GM12875 (cell line): ENCODE data around the gene CAPZB.

Source experiments
- H3K4me3 ChIP-seq: one replicate; pipeline ENCODE4 v1.5.1; 2011; ENCODE audit warnings: low read depth, low read length, control low read depth
- CTCF ChIP-seq: IDR thresholded peaks from 2 replicates; pipeline ENCODE4 v1.5.1; 2011; ENCODE audit warnings: low read depth, mild to moderate bottlenecking, control low read depth, inconsistent platforms, low read length, moderate library complexity, borderline replicate concordance; ENCODE audit not compliant: insufficient read depth

Gene CAPZB

GRCh38 chr1:19433719-19433998 lies 51.7 kb downstream of the CAPZB start:
- no peak overlapping the region for H3K4me3 ChIP-seq
- no peak for TF ChIP-seq CTCF

- TF ChIP-seq CTCF = no peak
- H3K4me3 ChIP-seq = no peak overlapping the region
Measured at GRCh38 chr1:19432943-19433718, 52.2 kb downstream of the CAPZB start.

DNA sequence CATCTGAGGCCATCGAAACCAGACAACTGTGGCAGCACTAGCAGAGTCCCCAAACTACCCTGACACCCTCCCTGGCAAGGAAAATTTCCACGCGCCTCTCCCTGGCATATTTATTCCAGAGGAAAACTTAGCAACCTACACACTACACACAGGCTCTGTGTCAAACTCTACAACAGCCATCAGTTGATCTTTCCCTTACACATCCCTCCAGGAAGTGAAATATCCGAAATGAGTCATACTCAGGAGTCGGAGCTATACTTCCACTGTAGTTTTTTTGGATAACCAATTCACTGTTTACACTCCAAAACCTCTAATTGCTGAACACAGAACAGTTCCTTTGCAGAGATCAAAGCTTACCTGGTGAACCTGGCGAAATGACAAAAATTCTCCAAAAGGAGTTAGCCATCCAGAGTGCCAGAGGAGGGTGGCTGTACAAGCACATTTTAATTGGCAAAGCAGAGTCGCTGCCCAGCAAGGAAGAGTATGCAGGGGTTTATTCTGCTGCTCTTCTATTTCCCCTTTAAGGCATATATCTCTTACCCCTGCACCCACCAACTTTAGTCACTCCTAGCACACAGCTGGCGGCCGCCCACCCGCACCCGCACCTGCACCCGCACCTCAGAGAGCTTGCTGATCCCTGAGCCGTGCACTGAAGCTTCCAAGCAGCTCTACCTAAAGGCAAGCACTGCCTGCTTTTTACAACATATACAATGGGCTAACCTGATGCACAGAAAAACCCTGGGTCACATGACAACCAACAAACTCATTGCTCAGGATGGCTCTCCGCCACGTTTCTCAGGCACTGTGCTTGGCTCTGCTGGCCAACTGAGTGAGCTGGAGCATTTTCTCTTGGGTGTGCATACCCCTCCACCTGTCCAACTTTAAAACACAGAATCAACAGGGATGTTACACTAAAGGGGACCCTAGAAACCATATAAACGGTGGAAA lies 54.9 kb downstream of the CAPZB start:
- no peak overlapping the region for H3K4me3 ChIP-seq
- no peak for TF ChIP-seq CTCF

GRCh38 chr1:19429611-19430010 lies 55.7 kb downstream of the CAPZB start:
- TF ChIP-seq CTCF = no peak
- H3K4me3 ChIP-seq = no peak overlapping the region

GRCh38 chr1:19427087-19427781 lies 58.1 kb downstream of the CAPZB start:
- no peak for TF ChIP-seq CTCF
- no peak overlapping the region for H3K4me3 ChIP-seq

GRCh38 chr1:19426294-19427086 lies 58.8 kb downstream of the CAPZB start:
- no peak for TF ChIP-seq CTCF
- H3K4me3 ChIP-seq = no peak overlapping the region
